ENCODE results near the gene FNBP1.

DNA sequence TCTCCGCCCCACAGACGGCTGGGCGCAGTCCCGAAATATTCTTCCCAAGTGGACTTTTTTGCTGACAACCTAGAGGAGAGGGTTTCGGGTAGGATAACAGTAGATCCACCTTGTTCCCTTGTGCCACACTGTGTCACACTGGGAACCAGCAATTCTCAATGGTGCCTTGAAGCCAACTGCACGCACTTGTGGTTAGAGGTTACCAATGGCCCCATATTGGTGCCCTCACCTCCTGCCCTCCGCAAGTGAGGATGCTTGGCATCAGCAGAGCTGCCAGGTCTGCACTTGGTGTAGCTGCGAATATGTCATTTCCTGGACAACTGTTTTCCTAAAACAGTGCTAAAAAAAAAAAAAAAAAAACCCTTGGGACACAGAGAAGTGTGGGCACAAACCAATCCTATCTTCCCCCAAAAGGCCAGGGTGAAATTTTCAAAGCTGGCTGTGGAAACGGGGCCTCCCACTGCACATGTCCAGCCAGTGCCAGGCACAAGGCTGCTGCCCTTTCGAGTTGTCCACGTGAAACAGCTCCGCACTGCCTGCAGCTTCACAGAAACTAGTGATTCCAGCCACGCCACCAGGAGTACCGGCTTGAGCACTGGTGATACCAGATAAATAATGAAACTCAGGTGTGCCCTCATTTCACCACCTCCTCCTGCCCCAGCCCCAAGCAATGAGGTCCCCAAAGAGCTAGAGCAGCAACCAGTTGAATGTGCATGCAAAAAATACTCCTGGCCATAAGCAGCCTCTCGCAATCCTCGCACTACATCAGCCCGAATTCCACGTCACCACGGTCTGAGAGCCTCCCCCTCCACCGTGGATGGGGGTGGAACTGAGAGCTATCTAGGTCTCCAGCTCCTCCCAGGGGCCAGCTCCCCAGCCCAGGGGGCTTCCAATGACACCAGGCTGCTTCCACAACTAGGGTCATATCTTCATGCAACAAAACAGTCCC is 156.5 kb downstream of the FNBP1 start:
- TF ChIP-seq EZH2phosphoT487 (IDR thresholded peaks at IDR 0.05; ENCODE audit: insufficient read depth, low read depth) = no peak
- no peak for TF ChIP-seq EZH2 (IDR thresholded peaks at IDR 0.05; ENCODE audit: insufficient read depth, poor library complexity, severe bottlenecking)

Data from GM23248 (cell line).